Activated CD8-positive, alpha-beta memory T cell treated with anti-CD3 and anti-CD28 coated beads for 1 hour (primary cell): ENCODE results near the gene ATG9A.
"Not testable (repeated sequence)": the region's sequence is repeated elsewhere in the genome, so short reads cannot be mapped to it uniquely, and the experiment has no call there.

ENCODE experiments used
- DNase-seq, 2 donors: peaks; one replicate each; pipeline ENCODE4 v3.0.0-alpha.2; 2020; ENCODE audit warnings: low read depth in 1 of 2; ENCODE audit errors: extremely low read depth in 1 of 2

The ATG9A gene

GRCh38 chr2:219229305-219230058, at the start of gene ATG9A, which contains the start of gene ANKZF1:
Gene ATG9A, minus strand, starts transcription at chr2:219229636. Its CDS starts 1,612 bp downstream, at chr2:219228024.
Gene ANKZF1, plus strand, starts transcription at chr2:219229806. Its CDS starts 452 bp downstream, at chr2:219230258.
- DNase-seq, result peak; percentile 93 to 94

DNA sequence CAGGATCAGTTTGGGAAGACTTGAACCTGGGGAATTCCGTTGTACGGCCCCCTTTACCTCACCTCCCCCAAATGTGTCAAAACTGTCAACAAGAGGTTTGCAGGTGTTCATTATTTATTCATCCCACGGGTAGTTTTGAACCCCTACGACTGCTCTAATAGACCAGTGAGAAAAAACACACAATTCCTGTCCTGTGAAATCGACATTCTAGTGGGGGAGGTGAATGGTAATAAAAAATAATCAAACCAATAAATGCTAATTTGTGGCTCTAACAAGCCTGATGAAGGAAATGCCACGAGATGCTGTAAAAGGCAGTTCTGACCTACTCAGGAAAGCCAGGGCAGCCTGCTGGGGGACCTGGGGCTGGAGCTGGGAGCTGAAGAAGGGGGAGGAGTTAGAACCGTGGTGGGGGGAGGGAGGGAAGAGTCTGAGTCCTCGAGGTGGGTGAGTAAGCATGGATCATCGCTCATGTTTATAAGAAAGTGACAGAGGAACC, 49.3 kb upstream of the ATG9A start:
- no peak for DNase-seq

DNA sequence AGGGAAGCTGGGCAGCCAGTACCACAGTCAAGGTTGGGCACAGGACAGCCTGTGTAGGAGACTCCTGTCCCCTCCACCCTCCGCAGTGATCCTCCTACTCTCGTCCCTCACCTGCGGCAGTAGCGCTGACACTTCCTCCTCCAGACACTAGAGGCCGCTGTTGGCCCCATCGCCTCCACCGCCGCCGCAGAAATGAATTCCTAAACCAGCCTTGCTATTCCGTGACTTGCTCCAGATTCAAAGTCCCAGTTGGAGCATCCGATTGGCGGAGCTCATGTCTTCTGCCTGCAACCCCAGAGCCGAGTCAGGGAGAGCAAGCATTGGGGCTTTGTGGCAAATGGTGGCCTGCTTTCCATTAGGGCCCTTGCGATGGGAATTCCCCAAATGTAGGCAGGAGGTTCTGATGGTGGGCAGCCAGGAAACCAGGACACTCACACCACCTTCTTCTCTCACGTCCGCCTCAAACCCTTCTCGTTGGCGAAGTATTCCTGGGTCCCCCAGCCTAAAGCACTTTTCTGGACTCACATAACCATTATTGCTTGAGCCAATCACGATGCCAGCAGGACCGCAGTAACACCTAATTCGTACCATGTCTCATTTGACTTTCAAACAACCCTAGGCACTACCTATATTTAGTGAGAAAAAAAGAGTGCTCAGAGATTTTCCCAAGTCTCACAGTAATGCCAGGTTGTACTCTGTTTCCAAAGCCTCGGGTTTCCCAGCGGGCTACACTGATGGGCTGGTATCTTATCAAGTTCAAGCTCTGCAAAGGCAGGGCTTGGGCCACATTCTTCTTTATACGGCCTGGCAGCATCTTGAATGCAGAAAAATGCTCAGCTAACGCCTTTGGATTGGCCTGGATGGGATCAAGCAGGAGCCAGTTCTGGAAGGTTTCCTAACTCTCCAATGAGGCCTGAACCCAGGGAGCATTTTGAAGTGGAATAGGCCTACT, 48.5 kb upstream of the ATG9A start:
- peak in 1 of 2 donors; percentile 62 for DNase-seq

- no peak for DNase-seq
Observed at GRCh38 chr2:219274361-219274921, 45.0 kb upstream of the ATG9A start.

GRCh38 chr2:219273937-219274336, 44.5 kb upstream of the ATG9A start:
- DNase-seq, result no peak

DNA sequence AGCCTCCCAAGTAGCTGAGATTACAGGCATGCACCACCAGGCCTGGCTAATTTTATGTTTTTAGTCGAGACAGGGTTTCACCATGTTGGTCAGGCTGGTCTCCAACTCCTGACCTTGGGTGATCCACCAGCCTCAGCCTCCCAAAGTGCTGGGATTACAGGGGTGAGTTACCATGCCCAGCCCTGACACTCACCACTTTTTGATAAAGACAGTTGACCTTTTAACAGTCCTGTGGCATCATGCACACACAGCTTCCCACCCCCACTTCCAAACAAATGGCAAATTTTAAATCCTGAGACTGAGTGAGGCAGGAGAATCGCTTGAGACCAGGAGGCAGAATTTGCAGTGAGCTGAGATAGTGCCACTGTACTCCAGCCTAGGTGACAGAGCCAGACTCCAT, 43.6 kb upstream of the ATG9A start:
- no peak for DNase-seq

DNA sequence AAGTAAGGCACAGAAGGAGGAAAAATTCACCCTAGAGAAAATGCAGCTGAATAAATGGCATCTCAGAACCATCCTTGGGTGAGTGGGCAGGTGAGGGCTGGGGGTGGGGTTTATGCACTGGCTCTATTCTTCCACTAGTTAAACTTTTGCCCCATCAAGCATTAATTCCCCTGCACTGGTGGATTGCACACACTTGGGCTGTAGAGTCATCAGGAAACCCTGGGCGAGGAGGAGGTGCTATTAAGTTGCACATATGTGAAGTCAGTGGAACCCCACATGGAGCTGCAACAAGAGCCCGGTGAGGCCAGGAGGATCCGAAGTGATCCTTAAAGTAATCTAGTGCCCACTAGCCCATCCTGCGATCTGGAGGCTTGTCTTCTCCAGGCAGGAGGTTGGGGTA, 42.9 kb upstream of the ATG9A start:
- DNase-seq, result no peak

- DNase-seq, result no peak
Observed at GRCh38 chr2:219271021-219271420, 41.6 kb upstream of the ATG9A start.

- DNase-seq, result no peak
Observed at GRCh38 chr2:219270055-219270372, 40.6 kb upstream of the ATG9A start.

GRCh38 chr2:219269362-219270054, 40.1 kb upstream of the ATG9A start:
- no peak for DNase-seq

DNA sequence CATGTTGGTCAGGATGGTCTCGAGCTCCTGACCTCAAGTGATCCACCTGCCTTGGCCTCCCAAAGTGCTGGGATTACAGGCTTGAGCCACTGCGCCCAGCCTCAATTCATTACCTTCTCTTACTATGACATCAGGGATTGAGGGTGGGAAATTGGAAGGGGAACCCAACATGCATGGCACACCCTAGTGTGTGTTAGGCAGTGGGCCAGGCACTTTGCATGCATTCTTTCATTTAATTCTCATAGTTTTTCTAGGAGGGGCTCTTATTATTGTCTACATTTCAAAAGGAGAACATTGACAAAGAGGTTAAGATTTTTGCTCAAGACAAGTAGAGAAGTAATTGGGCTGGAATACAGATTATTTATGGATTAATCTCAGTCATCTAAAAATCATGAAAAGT, 38.9 kb upstream of the ATG9A start:
- no peak for DNase-seq

DNA sequence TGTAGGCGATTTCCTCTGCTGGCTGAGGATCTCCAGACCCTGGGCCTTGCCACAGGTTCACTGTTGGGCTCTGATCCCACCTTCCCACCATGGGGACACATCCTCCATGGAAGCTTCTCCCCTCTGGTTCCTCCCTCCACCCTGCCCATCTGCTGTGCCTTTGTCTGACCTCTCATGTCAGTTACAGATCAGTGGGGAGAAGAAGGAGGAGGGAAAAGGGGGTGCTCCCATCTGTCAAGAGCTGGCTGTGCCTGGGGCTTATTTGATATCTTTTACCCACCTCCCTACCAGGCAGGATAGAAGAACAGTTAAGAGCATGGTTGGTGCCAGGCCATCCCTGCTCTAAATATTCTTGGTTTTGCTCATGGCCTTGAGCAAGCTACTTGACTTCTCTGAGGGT, 37.5 kb upstream of the ATG9A start:
- DNase-seq, result no peak

- no peak for DNase-seq
Observed at GRCh38 chr2:219266232-219266631, 36.8 kb upstream of the ATG9A start.

DNA sequence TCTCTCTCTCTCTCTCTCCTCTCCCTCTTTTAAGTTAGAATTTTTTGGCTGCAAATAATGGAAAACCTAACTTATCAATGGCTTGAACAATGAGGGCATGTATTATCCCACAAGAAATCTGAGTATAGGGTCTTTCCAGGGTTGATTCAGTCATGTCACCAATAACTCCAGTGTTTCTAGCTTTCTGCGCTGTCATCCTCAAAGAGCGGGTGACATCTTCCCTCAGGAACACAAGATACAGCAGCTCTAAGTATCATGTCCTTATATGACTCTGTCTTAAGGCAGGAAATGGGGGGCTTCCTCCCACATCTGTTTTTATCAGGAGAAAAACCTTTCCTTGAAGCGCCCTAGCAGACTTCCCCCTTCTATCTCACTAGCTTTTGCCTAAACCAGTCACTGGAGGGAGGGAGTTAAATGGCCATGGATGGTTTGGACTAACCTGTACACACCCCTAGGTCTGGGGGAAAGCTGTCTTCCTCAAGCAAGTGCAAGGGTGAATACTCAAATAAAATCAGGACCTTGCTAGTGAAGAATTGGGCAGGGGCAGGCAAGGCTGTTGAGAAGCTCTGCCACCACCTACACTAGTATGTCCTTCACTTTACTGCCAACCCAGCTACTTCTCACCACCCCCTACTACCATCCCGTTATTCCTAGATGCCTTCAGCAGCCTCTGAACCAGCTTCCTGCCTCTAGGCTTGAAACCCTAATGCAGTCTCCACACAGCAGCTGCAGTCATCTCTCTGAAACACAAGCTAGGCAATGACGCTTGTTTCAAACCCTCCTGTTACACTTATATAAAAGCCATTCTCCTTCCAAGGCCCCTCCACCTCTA, 31.8 kb upstream of the ATG9A start:
- DNase-seq, result no peak

- DNase-seq, result not testable (repeated sequence)
Observed at GRCh38 chr2:219258942-219259341, 29.5 kb upstream of the ATG9A start.

DNA sequence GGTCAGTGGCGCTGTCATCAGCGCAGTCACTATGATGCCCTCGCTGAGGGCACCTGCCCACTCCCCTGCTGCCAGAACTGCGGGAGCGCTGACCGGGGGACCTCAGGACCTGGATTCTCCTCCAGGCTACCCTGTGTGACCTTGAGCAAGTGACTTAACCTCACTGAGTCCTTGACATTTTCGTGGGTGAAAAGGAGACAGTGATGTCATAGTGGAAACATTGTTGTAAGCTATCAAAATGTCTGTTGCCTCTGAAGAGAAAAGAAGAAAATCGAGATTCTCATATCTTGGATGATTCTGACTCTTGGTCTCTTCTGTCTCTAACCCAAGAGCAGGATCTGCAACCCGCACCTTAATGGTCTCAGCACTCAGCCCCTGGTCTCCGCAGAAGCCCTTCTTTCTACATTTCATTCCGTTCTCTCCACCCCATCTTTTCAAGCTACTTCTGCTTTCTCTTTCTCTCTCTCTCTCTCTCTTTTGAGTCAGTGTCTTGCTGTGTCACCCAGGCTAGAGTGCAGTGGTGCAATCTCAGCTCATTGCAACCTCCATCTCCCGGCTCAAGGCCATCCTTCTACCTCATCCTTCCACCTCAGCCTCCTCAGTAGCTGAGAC, 25.3 kb upstream of the ATG9A start:
- no peak for DNase-seq

DNA sequence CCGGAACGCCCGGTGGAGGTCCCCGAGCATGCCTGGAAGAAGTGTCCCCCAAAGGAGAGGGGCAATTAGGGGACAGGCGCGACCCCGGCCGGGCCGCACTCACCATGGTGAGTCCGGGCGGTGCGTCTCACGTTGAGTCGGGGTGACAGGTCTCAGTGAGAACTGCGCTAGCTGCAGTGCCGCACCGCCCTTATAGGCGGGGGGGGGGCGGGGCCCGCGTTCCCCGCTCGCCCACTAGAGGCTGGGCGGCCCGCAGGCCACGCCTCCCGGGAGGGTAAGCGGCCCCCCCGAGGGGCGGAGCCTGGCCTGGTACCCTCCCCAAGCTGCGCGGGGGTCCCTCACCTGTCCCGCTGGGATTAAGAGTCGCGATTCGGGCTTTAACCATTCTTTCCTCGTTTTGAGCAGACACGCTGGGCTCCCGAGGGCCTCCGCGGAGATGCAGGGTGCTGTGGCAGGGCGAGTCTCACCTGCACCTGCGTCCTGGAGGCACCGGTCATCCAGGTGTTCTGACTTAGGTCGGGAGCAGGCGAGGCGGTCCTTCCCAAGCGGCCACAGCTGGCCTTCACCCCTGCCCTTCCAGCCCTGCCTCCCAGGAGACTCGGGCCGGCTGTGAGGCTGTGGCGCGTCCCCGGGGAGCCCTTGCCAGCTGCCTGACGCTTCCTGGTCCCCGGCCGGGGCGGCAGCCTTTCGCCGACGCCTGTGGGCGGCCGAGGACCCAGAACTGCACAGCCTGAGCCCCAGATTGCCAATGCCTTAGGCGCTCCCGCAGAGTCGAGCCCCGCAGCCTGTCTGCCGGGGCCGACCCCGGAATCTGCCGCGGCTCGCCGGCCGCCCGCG, 24.5 kb upstream of the ATG9A start, which contains the start of gene TUBA4A:
TUBA4A (minus strand) TSS at position 166 of the 837 bp plus-strand sequence; CDS start at position 106, 60 bp downstream.
- peak; percentile 69 to 90 for DNase-seq
